ENCODE results near the gene TOMM70.

GRCh38 chr3:100440895-100441294 is 40.0 kb upstream of the TOMM70 start:
- TF ChIP-seq POLR2AphosphoS5 (IDR thresholded peaks at IDR 0.05) (no peak), CTCF (IDR thresholded peaks at IDR 0.05) (no peak)
